Suprapubic skin (tissue), 4 donors: ENCODE measurements around the gene CADPS.

Experiments
- CTCF ChIP-seq, 2 donors: fragments of 200-600 bp in 1 of 2; fragments of 450-650 bp in 1 of 2; sonication (generic) in 1 of 2; IDR thresholded peaks; one replicate each; pipeline ENCODE4 v1.5.1; 2016 to 2019; ENCODE audit warnings: antibody characterized with exemption in 2 of 2, mild to moderate bottlenecking in 1 of 2, moderate library complexity in 1 of 2
- EP300 ChIP-seq: sonication (generic); formaldehyde crosslinking; IDR thresholded peaks from one replicate; pipeline ENCODE4 v1.6.1; 2017; ENCODE audit warnings: antibody characterized with exemption
- POLR2AphosphoS5 ChIP-seq, 3 donors: sonication (generic); formaldehyde crosslinking; IDR thresholded peaks; one replicate each; pipeline ENCODE4 v1.6.1; 2017; ENCODE audit warnings: antibody characterized with exemption in 3 of 3

- TF ChIP-seq EP300 = no peak
- TF ChIP-seq CTCF (IDR thresholded peaks at IDR 0.05) = no peak
- no peak for TF ChIP-seq POLR2AphosphoS5 (IDR thresholded peaks at IDR 0.05)
These were observed 126.1 kb downstream of the CADPS start for GRCh38 chr3:62749130-62749529.
